Dedifferentiated amniotic fluid mesenchymal stem cell (primary cell): ENCODE data around the gene TCTN2.

ENCODE experiments used
- DNase-seq: peaks from one replicate; pipeline ENCODE4 v3.0.0-alpha.2; 2016; ENCODE audit errors: extremely low spot score

TCTN2 gene

GRCh38 chr12:123670882-123671728 is at the start of gene TCTN2:
TCTN2 (plus strand) TSS chr12:123671113; CDS start chr12:123671241, 128 bp downstream.
- DNase-seq, result peak; percentile 90

GRCh38 chr12:123621619-123622530 is 49.0 kb upstream of the TCTN2 start:
- no peak for DNase-seq

- peak; percentile 95 for DNase-seq
Observed at GRCh38 chr12:123633379-123634141, 37.4 kb upstream of the TCTN2 start, which contains the start of the genes EIF2B1 and GTF2H3. EIF2B1 (minus strand) TSS chr12:123633686; CDS start chr12:123633557, 129 bp downstream. GTF2H3 (plus strand) TSS chr12:123633829; CDS start chr12:123633860, 31 bp downstream.

GRCh38 chr12:123634142-123634561 is 36.8 kb upstream of the TCTN2 start:
- DNase-seq, result no peak

GRCh38 chr12:123643911-123644310 is 27.0 kb upstream of the TCTN2 start:
- DNase-seq, result no peak

- no peak for DNase-seq
Observed at GRCh38 chr12:123645380-123645779, 25.5 kb upstream of the TCTN2 start.

GRCh38 chr12:123645878-123646277 is 25.0 kb upstream of the TCTN2 start:
- no peak for DNase-seq

- no peak for DNase-seq
Observed at GRCh38 chr12:123648401-123648800, 22.5 kb upstream of the TCTN2 start.

GRCh38 chr12:123654129-123654701 is 16.7 kb upstream of the TCTN2 start:
- no peak for DNase-seq

GRCh38 chr12:123655420-123655819 is 15.5 kb upstream of the TCTN2 start:
- no peak for DNase-seq

- DNase-seq, result no peak
Observed at GRCh38 chr12:123656392-123656791, 14.5 kb upstream of the TCTN2 start.

- DNase-seq, result no peak
Observed at GRCh38 chr12:123657211-123657610, 13.7 kb upstream of the TCTN2 start.

- DNase-seq, result peak; percentile 87
Observed at GRCh38 chr12:123659996-123660727, 10.8 kb upstream of the TCTN2 start.

- no peak for DNase-seq
Observed at GRCh38 chr12:123667771-123668170, 3.1 kb upstream of the TCTN2 start.

- no peak for DNase-seq
Observed at GRCh38 chr12:123671876-123672275, 963 bp downstream of the TCTN2 start.

GRCh38 chr12:123675436-123675835 is 4.5 kb downstream of the TCTN2 start:
- DNase-seq, result no peak

- DNase-seq, result no peak
Observed at GRCh38 chr12:123676616-123677320, 5.9 kb downstream of the TCTN2 start.

- DNase-seq, result no peak
Observed at GRCh38 chr12:123678981-123679380, 8.1 kb downstream of the TCTN2 start.

- DNase-seq, result no peak
Observed at GRCh38 chr12:123681605-123682004, 10.7 kb downstream of the TCTN2 start.

GRCh38 chr12:123683964-123684363 is 13.1 kb downstream of the TCTN2 start:
- DNase-seq, result no peak
